Measurements from ENCODE around the gene GAD2.
"Not testable (repeated sequence)": the region's sequence is repeated elsewhere in the genome, so short reads cannot be mapped to it uniquely, and the experiment has no call there.

Gene GAD2

GRCh38 chr10:26318672-26319071, 102.1 kb downstream of the GAD2 start:
- no peak for DNase-seq (ENCODE audit: low spot score)

- DNase-seq (ENCODE audit: low spot score), result no peak
These were observed 106.6 kb downstream of the GAD2 start for GRCh38 chr10:26323219-26323618.

GRCh38 chr10:26326851-26327250, 110.3 kb downstream of the GAD2 start:
- DNase-seq (ENCODE audit: low spot score), result no peak

- no peak for DNase-seq (ENCODE audit: low spot score)
These were observed 111.2 kb downstream of the GAD2 start for GRCh38 chr10:26327811-26328210.

GRCh38 chr10:26331371-26331770, 114.8 kb downstream of the GAD2 start:
- peak; percentile 65 for DNase-seq (ENCODE audit: low spot score)

- DNase-seq (ENCODE audit: low spot score), result no peak
These were observed 117.8 kb downstream of the GAD2 start for GRCh38 chr10:26334232-26334931.

GRCh38 chr10:26334932-26335573, 118.5 kb downstream of the GAD2 start:
- DNase-seq (ENCODE audit: low spot score), result peak; percentile 77

GRCh38 chr10:26335574-26336093, 119.1 kb downstream of the GAD2 start:
- no peak for DNase-seq (ENCODE audit: low spot score)

GRCh38 chr10:26336979-26337378, 120.4 kb downstream of the GAD2 start:
- DNase-seq (ENCODE audit: low spot score), result no peak

GRCh38 chr10:26341701-26342100, 125.1 kb downstream of the GAD2 start:
- DNase-seq (ENCODE audit: low spot score), result no peak

- not testable (repeated sequence) for DNase-seq (ENCODE audit: low spot score)
These were observed 132.3 kb downstream of the GAD2 start for GRCh38 chr10:26348821-26349417.
